ENCODE results near the gene LMNB1. TPM values are rescaled to one million over a fixed set of nuclear protein-coding genes. Genes with fewer than 3 reads are reported as not detected.

The LMNB1 gene
- total and polyA plus RNA-seq, 2 of the 13 experiments (the other 11 are each of a cell fraction or from before 2014, with no cell fraction given), result 12.5 to 159 TPM

- TF ChIP-seq MEF2D (CRISPR knock-in tag; IDR thresholded peaks at IDR 0.05), result no peak
Measured at GRCh38 chr5:126883564-126884245, 106.8 kb downstream of the LMNB1 start (continued).

DNA sequence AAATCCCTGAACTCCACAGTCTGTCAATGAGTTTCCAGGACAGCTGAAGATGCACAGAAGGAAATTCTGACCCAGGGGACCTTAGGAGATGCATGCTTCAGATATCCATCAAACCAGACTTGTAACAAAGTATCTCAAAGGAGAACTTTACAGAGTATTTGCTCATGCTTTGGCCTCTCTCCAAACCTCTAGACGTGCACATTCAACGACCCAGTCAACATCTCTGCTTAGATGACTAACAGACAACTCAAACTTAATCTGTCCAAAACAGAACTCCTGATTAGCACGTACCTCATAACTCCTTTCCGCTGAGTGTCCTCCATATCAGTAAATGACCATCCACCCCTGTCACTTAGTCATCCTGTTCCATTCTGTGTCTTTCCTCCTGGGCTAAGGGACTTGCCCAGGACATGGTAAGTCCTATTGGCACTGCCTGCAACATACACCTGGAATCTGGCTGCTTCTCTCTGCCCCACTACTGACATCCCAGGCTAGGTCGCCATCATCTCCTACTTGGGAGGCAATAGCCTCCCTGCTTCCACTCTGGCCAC lies 107.4 kb downstream of the LMNB1 start:
- WGBS (ENCODE audit: low lambda C conversion rate), result 89% methylated on average over 5 of the region's 5 CpGs
- no peak overlapping the region for H2AFZ ChIP-seq (ENCODE audit: low read length)
- TF ChIP-seq FOSL1 (CRISPR knock-in tag; IDR thresholded peaks at IDR 0.05; ENCODE audit: borderline replicate concordance), result no peak
- TF ChIP-seq TBX2 (CRISPR knock-in tag; IDR thresholded peaks at IDR 0.05; ENCODE audit: borderline replicate concordance), result no peak
- no peak for TF ChIP-seq CSRNP1 (CRISPR knock-in tag; IDR thresholded peaks at IDR 0.05)
- no peak for TF ChIP-seq THYN1 (CRISPR knock-in tag; IDR thresholded peaks at IDR 0.05; ENCODE audit: borderline replicate concordance, low read depth)
- no peak for TF ChIP-seq POGK (CRISPR knock-in tag; conservative IDR thresholded peaks at IDR 0.05)
- no peak for TF ChIP-seq ZNF263 (CRISPR knock-in tag; IDR thresholded peaks at IDR 0.05)
- no peak for TF ChIP-seq ZSCAN30 (CRISPR knock-in tag; IDR thresholded peaks at IDR 0.05)
- TF ChIP-seq, protein P1, sequence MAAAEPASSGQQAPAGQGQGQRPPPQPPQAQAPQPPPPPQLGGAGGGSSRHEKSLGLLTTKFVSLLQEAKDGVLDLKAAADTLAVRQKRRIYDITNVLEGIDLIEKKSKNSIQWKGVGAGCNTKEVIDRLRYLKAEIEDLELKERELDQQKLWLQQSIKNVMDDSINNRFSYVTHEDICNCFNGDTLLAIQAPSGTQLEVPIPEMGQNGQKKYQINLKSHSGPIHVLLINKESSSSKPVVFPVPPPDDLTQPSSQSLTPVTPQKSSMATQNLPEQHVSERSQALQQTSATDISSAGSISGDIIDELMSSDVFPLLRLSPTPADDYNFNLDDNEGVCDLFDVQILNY (CRISPR knock-in tag; conservative IDR thresholded peaks at IDR 0.05), result no peak
- no peak for TF ChIP-seq REXO4 (CRISPR knock-in tag; IDR thresholded peaks at IDR 0.05; ENCODE audit: borderline replicate concordance)
- TF ChIP-seq ZNF274 (CRISPR knock-in tag; IDR thresholded peaks at IDR 0.05), result no peak
- TF ChIP-seq ZNF746 (CRISPR knock-in tag; IDR thresholded peaks at IDR 0.05), result no peak
- TF ChIP-seq NFYB (CRISPR knock-in tag; IDR thresholded peaks at IDR 0.05), result no peak
- no peak for TF ChIP-seq ZIK1 (CRISPR knock-in tag; IDR thresholded peaks at IDR 0.05; ENCODE audit: borderline replicate concordance, low read depth)
- no peak for TF ChIP-seq HOXD1 (CRISPR knock-in tag; IDR thresholded peaks at IDR 0.05)
- TF ChIP-seq SIX1 (CRISPR knock-in tag; IDR thresholded peaks at IDR 0.05; ENCODE audit: borderline replicate concordance), result no peak
- TF ChIP-seq, protein P2, sequence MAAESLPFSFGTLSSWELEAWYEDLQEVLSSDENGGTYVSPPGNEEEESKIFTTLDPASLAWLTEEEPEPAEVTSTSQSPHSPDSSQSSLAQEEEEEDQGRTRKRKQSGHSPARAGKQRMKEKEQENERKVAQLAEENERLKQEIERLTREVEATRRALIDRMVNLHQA (CRISPR knock-in tag; IDR thresholded peaks at IDR 0.05), result no peak

More for the DNA sequence above, 107.4 kb downstream of the LMNB1 start:
- Histone ChIP-seq H3K9me3 (ENCODE audit: low read length) (no peaks in the 10 kb centered on the region), H3K4me3 (replicated peaks in 1 of 3; ENCODE audit: insufficient read depth in 1 of 3, low read depth in 2 of 3, low read length in 3 of 3) (no peak overlapping the region), H3K79me2 (ENCODE audit: insufficient read depth, low read length) (no peaks in the 10 kb centered on the region), H3K4me2 (ENCODE audit: low read depth, low read length) (no peak overlapping the region), H3K4me1 (ENCODE audit: insufficient read depth, low read length) (no peaks in the 10 kb centered on the region), H3K9ac (ENCODE audit: insufficient read depth, low read depth, low read length) (no peak overlapping the region), H4K20me1 (ENCODE audit: insufficient read depth, low read length) (no peaks in the 10 kb centered on the region), H3K27ac (ENCODE audit: extremely low read length, insufficient read depth, low read length) (no peak overlapping the region), H3K36me3 (replicated peaks in 1 of 2; ENCODE audit: control insufficient read depth in 1 of 2, insufficient read depth in 2 of 2, low read length in 2 of 2) (no peaks in the 10 kb centered on the region), H3K27me3 (ENCODE audit: control insufficient read depth in 1 of 2, insufficient read depth in 2 of 2, low read length in 2 of 2) (no peaks in the 10 kb centered on the region)
- CTCF ChIA-PET (ENCODE audit: low intra/inter-chr PET ratio, low total read pairs), result no interaction called here
- no peak for ATAC-seq
- in situ Hi-C loops (cut with HindIII; ENCODE audit: extremely low pct_ligation_motif_present, low pct_unique_long_range_greater_than_20kb), result no loop called here
- POLR2A ChIA-PET, result no interaction called here
- intact Hi-C loops (cut with micrococcal nuclease; ENCODE audit: unreplicated experiment), result no loop called here
- DNase-seq (ENCODE audit: low spot score), result no peak
- FAIRE-seq, result no peak
- BruUV-seq (replicated peaks), result no TSS peak
